CD4-positive, alpha-beta T cell (primary cell): ENCODE data around the gene SCRN2. TPM values are rescaled to one million over a fixed set of nuclear protein-coding genes. Genes with fewer than 3 reads are reported as not detected.

Source experiments
- ATAC-seq: fragments of 200-7000 bp; cut with Tn5 transposase; one replicate; pipeline ENCODE4 v1.10.0; 2022; ENCODE audit warnings: mild to moderate bottlenecking; ENCODE audit not compliant: poor library complexity
- CTCF ChIA-PET: fragments of 350-600 bp; sonication (Branson Sonifier 250); formaldehyde crosslinking; loops from one replicate; lab custom pipeline; 2021; ENCODE audit warnings: antibody characterized with exemption, inconsistent platforms; lab: Charles Lee
- POLR2A ChIA-PET: fragments of 350-600 bp; sonication (Branson Sonifier 250); formaldehyde crosslinking; loops from one replicate; lab custom pipeline; 2021; ENCODE audit warnings: antibody characterized with exemption, inconsistent platforms; lab: Charles Lee
- DNase-seq, 14 experiments: peaks; one replicate each; pipeline ENCODE4 v3.0.0-alpha.2; 2013 to 2020; ENCODE audit warnings: mixed read lengths in 2 of 14
- H3K27ac ChIP-seq, 2 donors: one replicate each; pipeline versions ENCODE4 v1.5.1 to v1.7.0; 2013; ENCODE audit warnings: low read length in 2 of 2, low read depth in 1 of 2, mild to moderate bottlenecking in 1 of 2
- H3K27me3 ChIP-seq, 2 experiments: 1 replicate in 1 of 2; 2 replicates in 1 of 2; pipeline versions ENCODE4 v1.6.1 to v1.7.0; 2013; ENCODE audit warnings: low read length in 2 of 2, control low read depth in 1 of 2, mild to moderate bottlenecking in 1 of 2, moderate library complexity in 1 of 2; ENCODE audit not compliant: insufficient read depth in 2 of 2, control insufficient read depth in 1 of 2
- H3K36me3 ChIP-seq: one replicate; pipeline ENCODE4 v1.6.1; 2013; ENCODE audit warnings: low read length, control low read depth; ENCODE audit not compliant: insufficient read depth
- H3K4me1 ChIP-seq: one replicate; pipeline ENCODE4 v1.6.1; 2013; ENCODE audit warnings: low read length, control low read depth; ENCODE audit not compliant: insufficient read depth
- H3K4me3 ChIP-seq: one replicate; pipeline ENCODE4 v1.5.1; 2013; ENCODE audit warnings: mild to moderate bottlenecking, low read length, moderate library complexity
- H3K9me3 ChIP-seq, 2 experiments: 1 replicate in 1 of 2; 2 replicates in 1 of 2; pipeline versions ENCODE4 v1.6.1 to v1.7.0; 2013; ENCODE audit warnings: low read length in 2 of 2, mild to moderate bottlenecking in 2 of 2, control low read depth in 1 of 2, moderate library complexity in 1 of 2; ENCODE audit not compliant: control insufficient read depth in 1 of 2, insufficient read depth in 1 of 2
- H3K27ac Mint-ChIP-seq: one replicate; pipeline ENCODE4 v1.8.0; 2020; ENCODE audit warnings: mixed read lengths
- H3K27me3 Mint-ChIP-seq: one replicate; pipeline ENCODE4 v1.8.0; 2021; ENCODE audit warnings: mixed read lengths
- H3K36me3 Mint-ChIP-seq: one replicate; pipeline ENCODE4 v1.8.0; 2021; ENCODE audit warnings: low read depth, mixed read lengths
- H3K4me1 Mint-ChIP-seq: one replicate; pipeline ENCODE4 v1.8.0; 2021; ENCODE audit warnings: low read depth, mixed read lengths
- H3K4me3 Mint-ChIP-seq: one replicate; pipeline ENCODE4 v1.8.0; 2020; ENCODE audit warnings: mild to moderate bottlenecking, mixed read lengths
- H3K9me3 Mint-ChIP-seq: one replicate; pipeline ENCODE4 v1.8.0; 2020; ENCODE audit warnings: mixed read lengths
- CTCF ChIP-seq: fragments of 200-600 bp; IDR thresholded peaks from one replicate; pipeline ENCODE4 v1.8.0; 2022; ENCODE audit warnings: antibody characterized with exemption, mild to moderate bottlenecking
- intact Hi-C, 2 experiments: fragments of 100-400 bp; cut with DNase I in 1 of 2; cut with micrococcal nuclease in 1 of 2; formaldehyde crosslinking; loops; one replicate each; pipeline versions ENCODE4 v1.15.1 to v1.9.0; 2023 to 2025; cut with DNase I, micrococcal nuclease
- total RNA-seq, 174 experiments: library from RNA in 2 of 174; stranded (reverse) in 2 of 174; gene quantifications; one replicate each; pipeline ENCODE4 v1.2.3 and lab custom pipeline; 2021 to 2026

The SCRN2 gene
- total RNA-seq, 2 experiments from 2014 or later: 15.3 to 17.2 TPM

- Histone ChIP-seq H3K27ac (no peak overlapping the region), H3K4me1 (peaks cover 32% of the 10 kb centered on the region), H3K4me3 (no peak overlapping the region), H3K27me3 (no peaks in the 10 kb centered on the region), H3K9me3 (no peaks in the 10 kb centered on the region), H3K36me3 (peaks cover 69% of the 10 kb centered on the region)
- no peak overlapping the region for H3K27ac Mint-ChIP-seq
- no peak for TF ChIP-seq CTCF
- intact Hi-C loops: no loop called here
- peaks cover 86% of the 10 kb centered on the region for H3K36me3 Mint-ChIP-seq
- H3K9me3 Mint-ChIP-seq: no peaks in the 10 kb centered on the region
- ATAC-seq (no peak), DNase-seq (no peak)
- peaks cover 25% of the 10 kb centered on the region for H3K4me1 Mint-ChIP-seq
- ChIA-PET CTCF (no interaction called here), POLR2A (no interaction called here)
- no peaks in the 10 kb centered on the region for H3K27me3 Mint-ChIP-seq
- H3K4me3 Mint-ChIP-seq: no peak overlapping the region
Measured at GRCh38 chr17:47819475-47819874, 21.6 kb downstream of the SCRN2 start.

GRCh38 chr17:47818002-47818695 is 22.9 kb downstream of the SCRN2 start:
- Mint-ChIP-seq H3K4me3 (no peak overlapping the region), H3K36me3 (peaks cover 76% of the 10 kb centered on the region), H3K4me1 (peaks cover 25% of the 10 kb centered on the region), H3K27me3 (no peaks in the 10 kb centered on the region), H3K27ac (no peak overlapping the region), H3K9me3 (no peaks in the 10 kb centered on the region)
- TF ChIP-seq CTCF: no peak
- CTCF ChIA-PET: no interaction called here
- POLR2A ChIA-PET: no interaction called here
- H3K9me3 ChIP-seq: no peaks in the 10 kb centered on the region
- H3K4me1 ChIP-seq: peaks cover 32% of the 10 kb centered on the region
- no peak overlapping the region for H3K4me3 ChIP-seq
- intact Hi-C loops: no loop called here
- no peak overlapping the region for H3K27ac ChIP-seq
- no peak for ATAC-seq
- H3K36me3 ChIP-seq: peaks cover 69% of the 10 kb centered on the region
- no peaks in the 10 kb centered on the region for H3K27me3 ChIP-seq
- no peak for DNase-seq

- Mint-ChIP-seq H3K4me1 (peaks cover 18% of the 10 kb centered on the region), H3K36me3 (peaks cover 82% of the 10 kb centered on the region), H3K27ac (no peak overlapping the region), H3K9me3 (no peaks in the 10 kb centered on the region), H3K4me3 (no peak overlapping the region), H3K27me3 (no peaks in the 10 kb centered on the region)
- H3K4me3 ChIP-seq: no peak overlapping the region
- H3K9me3 ChIP-seq: no peaks in the 10 kb centered on the region
- DNase-seq (no peak), ATAC-seq (no peak)
- peaks cover 21% of the 10 kb centered on the region for H3K4me1 ChIP-seq
- ChIA-PET POLR2A (no interaction called here), CTCF (no interaction called here)
- H3K27me3 ChIP-seq: no peaks in the 10 kb centered on the region
- H3K36me3 ChIP-seq: peaks cover 75% of the 10 kb centered on the region
- intact Hi-C loops: no loop called here
- H3K27ac ChIP-seq: no peak overlapping the region
- TF ChIP-seq CTCF: no peak
Measured at GRCh38 chr17:47816947-47817346, 24.1 kb downstream of the SCRN2 start.
